Immature natural killer cell (primary cell): ENCODE data around the gene E4F1. TPM values are rescaled to one million over a fixed set of nuclear protein-coding genes. Genes with fewer than 3 reads are reported as not detected.

Source experiments
- polyA plus RNA-seq, 3 donors: library from polyadenylated mRNA; unstranded; fragments of 300-500 nt; fragmentation: Illumina TruSeq; gene quantifications; one replicate each; pipeline ENCODE4 v1.2.3, GENCODE V29; 2021

Gene E4F1
- polyA plus RNA-seq, 3 donors from 2014 or later: 8.4 to 18.6 (median 10.3) TPM

Other genes with a start within 250 kb of the E4F1 start
- gene NOXO1, start 242.1 kb upstream of the E4F1 start, polyA plus RNA-seq: under 1 TPM in 1 of 3 donors, not detected in 2; 0.17 TPM
- 10 to 100 TPM; 38.4 to 52.0 (median 40.7) TPM for gene GFER, start 239.4 kb upstream of the E4F1 start, polyA plus RNA-seq
- gene SYNGR3, start 233.6 kb upstream of the E4F1 start, polyA plus RNA-seq: 1 to 10 TPM; 4.6 to 6.7 (median 6.4) TPM
- 10 to 100 TPM in 1 of 3 donors, 1 to 10 TPM in 2; 1.8 to 10.4 (median 2.9) TPM for gene ZNF598, start 213.8 kb upstream of the E4F1 start, polyA plus RNA-seq
- not detected for gene NPW, start 203.8 kb upstream of the E4F1 start, polyA plus RNA-seq
- 1 to 10 TPM in 1 of 3 donors, under 1 TPM in 1, not detected in 1; 0.54 to 1.4 TPM for gene NHERF2, start 196.7 kb upstream of the E4F1 start, polyA plus RNA-seq
- gene NTHL1, start 175.8 kb upstream of the E4F1 start, polyA plus RNA-seq: 10 to 100 TPM; 26.4 to 31.6 (median 29.7) TPM
- gene TSC2, start 175.6 kb upstream of the E4F1 start, polyA plus RNA-seq: 10 to 100 TPM; 18.0 to 50.1 (median 29.1) TPM
- gene PKD1, start 87.7 kb upstream of the E4F1 start, polyA plus RNA-seq: 1 to 10 TPM; 2.7 to 6.7 (median 2.8) TPM
- gene RAB26, start 75.0 kb upstream of the E4F1 start, polyA plus RNA-seq: 1 to 10 TPM in 1 of 3 donors, under 1 TPM in 1, not detected in 1; 0.34 to 1.4 TPM
- 1 to 10 TPM; 5.2 to 6.9 (median 5.6) TPM for gene TRAF7, start 67.8 kb upstream of the E4F1 start, polyA plus RNA-seq
- not detected for gene CASKIN1, start 27.0 kb upstream of the E4F1 start, polyA plus RNA-seq
- 10 to 100 TPM; 22.5 to 39.1 (median 36.9) TPM for gene MLST8, start 18.1 kb upstream of the E4F1 start, polyA plus RNA-seq
- under 1 TPM in 2 of 3 donors, not detected in 1; 0.10 to 0.36 TPM for gene BRICD5, start 12.7 kb upstream of the E4F1 start, polyA plus RNA-seq
- gene PGP, start 8.8 kb upstream of the E4F1 start, polyA plus RNA-seq: 10 to 100 TPM; 10.4 to 18.4 (median 17.7) TPM
- not detected for gene DNASE1L2, start 12.9 kb downstream of the E4F1 start, polyA plus RNA-seq
- 10 to 100 TPM; 40.4 to 67.8 (median 42.2) TPM for gene ECI1, start 28.0 kb downstream of the E4F1 start, polyA plus RNA-seq
- gene RNPS1, start 44.5 kb downstream of the E4F1 start, polyA plus RNA-seq: 100 to 1,000 TPM; 179 to 332 (median 189) TPM
- gene ABCA3, start 117.1 kb downstream of the E4F1 start, polyA plus RNA-seq: 1 to 10 TPM; 2.4 to 7.6 (median 4.8) TPM
- gene CCNF, start 205.9 kb downstream of the E4F1 start, polyA plus RNA-seq: 10 to 100 TPM in 1 of 3 donors, 1 to 10 TPM in 2; 1.5 to 10.9 (median 4.5) TPM
- under 1 TPM in 2 of 3 donors, not detected in 1; 0.22 to 0.85 TPM for gene TEDC2, start 236.5 kb downstream of the E4F1 start, polyA plus RNA-seq
- gene NTN3, start 247.7 kb downstream of the E4F1 start, polyA plus RNA-seq: not detected